NCI-H82 (cell line): Measurements from ENCODE around the gene PHF10.

Source experiments
- DNase-seq: peaks from one replicate; lab custom pipeline; 2025; lab: John Stamatoyannopoulos, UW

PHF10 gene

GRCh38 chr6:169723200-169723909, 945 bp downstream of the PHF10 start:
- peak; percentile 62 for DNase-seq

- peak; percentile 54 for DNase-seq
These were observed 1.7 kb downstream of the PHF10 start for GRCh38 chr6:169722362-169723199.

- DNase-seq = no peak
These were observed 4.0 kb downstream of the PHF10 start for GRCh38 chr6:169720207-169720855.

- no peak for DNase-seq
These were observed 5.2 kb downstream of the PHF10 start for GRCh38 chr6:169719117-169719516.

GRCh38 chr6:169714595-169714994, 9.7 kb downstream of the PHF10 start:
- DNase-seq = no peak

- DNase-seq = no peak
These were observed 10.1 kb downstream of the PHF10 start for GRCh38 chr6:169714178-169714577.

GRCh38 chr6:169710009-169710408, 14.3 kb downstream of the PHF10 start:
- DNase-seq = no peak

- DNase-seq = no peak
These were observed 15.0 kb downstream of the PHF10 start for GRCh38 chr6:169709293-169709692.

- peak; percentile 45 for DNase-seq
These were observed 16.5 kb downstream of the PHF10 start for GRCh38 chr6:169707772-169708171.

- DNase-seq = no peak
These were observed 21.5 kb downstream of the PHF10 start for GRCh38 chr6:169702840-169703246.

- peak; percentile 98 for DNase-seq
These were observed 22.1 kb downstream of the PHF10 start, which contains the start of the genes C6orf120 and WDR27 for GRCh38 chr6:169701954-169702839. C6orf120 (plus strand) TSS chr6:169702126; CDS start chr6:169702460, 334 bp downstream. WDR27 (minus strand) TSS chr6:169702029; CDS start chr6:169689005, 13,024 bp downstream.

- peak; percentile 56 for DNase-seq
These were observed 22.9 kb downstream of the PHF10 start for GRCh38 chr6:169701311-169701953.

GRCh38 chr6:169700296-169700695, 24.0 kb downstream of the PHF10 start:
- DNase-seq = no peak

- peak; percentile 24 for DNase-seq
These were observed 27.2 kb downstream of the PHF10 start for GRCh38 chr6:169697115-169697514.

- DNase-seq = no peak
These were observed 29.2 kb downstream of the PHF10 start for GRCh38 chr6:169695131-169695530.

- no peak for DNase-seq
These were observed 31.8 kb downstream of the PHF10 start for GRCh38 chr6:169692516-169692915.

GRCh38 chr6:169691260-169691659, 33.0 kb downstream of the PHF10 start:
- no peak for DNase-seq

GRCh38 chr6:169689287-169689686, 35.0 kb downstream of the PHF10 start:
- no peak for DNase-seq

- DNase-seq = no peak
These were observed 38.4 kb downstream of the PHF10 start for GRCh38 chr6:169685860-169686259.

- no peak for DNase-seq
These were observed 40.2 kb downstream of the PHF10 start for GRCh38 chr6:169684056-169684455.

- DNase-seq = no peak
These were observed 46.0 kb downstream of the PHF10 start for GRCh38 chr6:169678342-169678741.
